Kidney (tissue), 14 donors: ENCODE data around the gene LRP5. TPM values are rescaled to one million over a fixed set of nuclear protein-coding genes. Genes with fewer than 3 reads are reported as not detected.

ENCODE experiments used
- DNase-seq, 5 donors: peaks; one replicate each; pipeline ENCODE4 v3.0.0-alpha.2; 2013 to 2020
- FAIRE-seq: peaks from 2 replicates; lab custom pipeline; 2012; peaks lifted over from hg19 to GRCh38; lab: Jason Lieb, UNC
- H3K27ac ChIP-seq, 2 donors: one replicate each; pipeline ENCODE4 v1.7.0; 2013; ENCODE audit warnings: low read depth in 2 of 2, low read length in 2 of 2, inconsistent platforms in 1 of 2
- H3K27me3 ChIP-seq: one replicate; pipeline ENCODE4 v1.7.1; 2013; ENCODE audit warnings: low read length, inconsistent platforms; ENCODE audit not compliant: control insufficient read depth, insufficient read depth
- H3K36me3 ChIP-seq, 3 donors: one replicate each; pipeline versions ENCODE4 v1.7.0 to v1.7.1; 2013; ENCODE audit warnings: low read length in 3 of 3, control low read depth in 1 of 3, inconsistent platforms in 1 of 3; ENCODE audit not compliant: insufficient read depth in 3 of 3, control insufficient read depth in 2 of 3
- H3K4me1 ChIP-seq, 3 donors: one replicate each; pipeline versions ENCODE4 v1.7.0 to v1.7.1; 2013; ENCODE audit warnings: low read length in 3 of 3, inconsistent platforms in 1 of 3, low read depth in 1 of 3; ENCODE audit not compliant: control insufficient read depth in 2 of 3, insufficient read depth in 2 of 3
- H3K4me3 ChIP-seq, 3 donors: one replicate each; pipeline versions ENCODE4 v1.7.0 to v1.8.1; 2013; ENCODE audit warnings: low read length in 3 of 3, control low read depth in 1 of 3, inconsistent platforms in 1 of 3
- H3K9ac ChIP-seq, 3 donors: one replicate each; pipeline versions ENCODE4 v1.7.0 to v1.7.1; 2013; ENCODE audit warnings: low read length in 3 of 3, control low read depth in 1 of 3, inconsistent platforms in 1 of 3
- H3K9me3 ChIP-seq, 3 donors: one replicate each; pipeline versions ENCODE4 v1.7.0 to v1.7.1; 2013; ENCODE audit warnings: low read length in 3 of 3, control low read depth in 1 of 3, inconsistent platforms in 1 of 3; ENCODE audit not compliant: control insufficient read depth in 2 of 3, insufficient read depth in 1 of 3
- intact Hi-C: fragments of 100-400 bp; cut with DNase I; formaldehyde crosslinking; loops from one replicate; pipeline ENCODE4 v1.11.1; 2022
- polyA plus RNA-seq: library from polyadenylated mRNA; stranded (reverse); fragments of 350-450 nt; fragmentation: Illumina TruSeq; extraction: RNeasy Lipid Tissue Mini Kit (QIAGEN cat#74804); gene quantifications from one replicate; pipeline ENCODE4 v1.2.3, GENCODE V29; 2014; ENCODE audit warnings: low read depth, low replicate concordance; ENCODE audit not compliant: insufficient read depth
- total RNA-seq: library from RNA; stranded (reverse); fragmentation: NEBNext Ultra II Directional; extraction: Animal tissue kit (Norgen Biotek cat#: 25700); gene quantifications from one replicate; pipeline ENCODE4 v1.2.1, GENCODE V29; 2021
- TF ChIP-seq, protein P1 (sequence below): IDR thresholded peaks from 3 replicates; pipeline ENCODE4 v1.5.1; 2012; ENCODE audit warnings: mild to moderate bottlenecking, moderate library complexity, borderline replicate concordance; ENCODE audit not compliant: insufficient read depth; ENCODE audit errors: extremely low read depth
- donor health status: control.
- donor health status: control.
- donor health status: control.
- donor health status: control.
- donor health status: control.
- donor health status: DM: yes; HTN: yes; CAD: no.
- donor health status: Normal renal cell carcinoma (clear cell type).

The LRP5 gene
- total and polyA plus RNA-seq, 2 donors from 2014 or later = 55.4 to 71.3 TPM

DNA sequence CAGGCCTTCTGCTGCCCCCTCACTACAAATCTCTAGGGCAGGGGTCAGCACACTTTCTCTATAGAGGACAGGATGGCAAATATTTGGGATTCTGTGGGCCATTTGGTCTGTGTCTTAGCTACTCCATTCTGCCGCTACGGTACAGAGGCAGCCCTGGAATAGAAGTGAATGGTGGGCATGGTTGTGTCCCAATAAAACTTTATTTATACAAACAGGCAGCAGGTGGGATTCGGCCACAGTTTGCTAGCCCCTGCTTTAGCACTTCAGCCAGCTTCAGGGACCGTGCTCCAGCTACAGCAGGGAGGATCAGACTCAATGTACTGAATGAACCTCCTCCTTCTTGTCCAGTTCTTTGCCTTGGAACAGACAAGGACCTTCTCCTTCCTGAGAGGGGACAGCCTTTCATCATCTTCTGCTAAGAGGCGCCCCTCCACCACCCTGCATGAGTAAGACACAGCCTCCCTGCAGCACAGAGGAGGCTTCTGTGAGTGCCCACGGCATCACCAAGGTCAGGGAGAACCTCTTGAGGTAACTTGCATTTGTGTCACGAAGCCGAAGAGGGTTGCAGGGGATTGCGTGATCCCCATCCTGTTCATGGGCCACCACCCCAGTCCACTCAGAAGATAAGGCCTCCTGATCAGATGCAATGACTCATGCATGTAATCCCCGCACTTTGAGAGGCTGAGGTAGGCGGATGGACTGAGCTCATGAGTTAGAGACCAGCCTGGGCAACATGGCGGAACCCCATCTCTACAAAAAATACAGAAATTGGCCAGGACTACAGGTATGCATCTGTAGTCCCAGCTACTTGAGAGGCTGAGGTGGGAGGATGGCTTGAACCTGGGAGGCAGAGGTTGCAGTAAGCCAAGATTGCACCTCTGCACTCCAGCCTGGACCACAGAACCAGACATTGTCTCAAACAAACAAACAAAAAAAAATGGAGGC lies 45.2 kb upstream of the LRP5 start:
- Histone ChIP-seq H3K9me3 (no peaks in the 10 kb centered on the region), H3K4me3 (no peak overlapping the region), H3K9ac (no peak overlapping the region), H3K36me3 (peaks cover 2 to 29% (median 15%) of the 10 kb centered on the region in 3 donors), H3K27me3 (no peaks in the 10 kb centered on the region), H3K4me1 (peaks cover 0 to 16% (median 8%) of the 10 kb centered on the region in 3 donors), H3K27ac (no peak overlapping the region)
- FAIRE-seq (no peak), DNase-seq (no peak)
- TF ChIP-seq, protein P1, sequence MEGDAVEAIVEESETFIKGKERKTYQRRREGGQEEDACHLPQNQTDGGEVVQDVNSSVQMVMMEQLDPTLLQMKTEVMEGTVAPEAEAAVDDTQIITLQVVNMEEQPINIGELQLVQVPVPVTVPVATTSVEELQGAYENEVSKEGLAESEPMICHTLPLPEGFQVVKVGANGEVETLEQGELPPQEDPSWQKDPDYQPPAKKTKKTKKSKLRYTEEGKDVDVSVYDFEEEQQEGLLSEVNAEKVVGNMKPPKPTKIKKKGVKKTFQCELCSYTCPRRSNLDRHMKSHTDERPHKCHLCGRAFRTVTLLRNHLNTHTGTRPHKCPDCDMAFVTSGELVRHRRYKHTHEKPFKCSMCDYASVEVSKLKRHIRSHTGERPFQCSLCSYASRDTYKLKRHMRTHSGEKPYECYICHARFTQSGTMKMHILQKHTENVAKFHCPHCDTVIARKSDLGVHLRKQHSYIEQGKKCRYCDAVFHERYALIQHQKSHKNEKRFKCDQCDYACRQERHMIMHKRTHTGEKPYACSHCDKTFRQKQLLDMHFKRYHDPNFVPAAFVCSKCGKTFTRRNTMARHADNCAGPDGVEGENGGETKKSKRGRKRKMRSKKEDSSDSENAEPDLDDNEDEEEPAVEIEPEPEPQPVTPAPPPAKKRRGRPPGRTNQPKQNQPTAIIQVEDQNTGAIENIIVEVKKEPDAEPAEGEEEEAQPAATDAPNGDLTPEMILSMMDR = no peak
- intact Hi-C loops = loop anchor here (10.0 kb wide), 1 partner anchor 178 kb away; no protein-coding TSS in a partner anchor

DNA sequence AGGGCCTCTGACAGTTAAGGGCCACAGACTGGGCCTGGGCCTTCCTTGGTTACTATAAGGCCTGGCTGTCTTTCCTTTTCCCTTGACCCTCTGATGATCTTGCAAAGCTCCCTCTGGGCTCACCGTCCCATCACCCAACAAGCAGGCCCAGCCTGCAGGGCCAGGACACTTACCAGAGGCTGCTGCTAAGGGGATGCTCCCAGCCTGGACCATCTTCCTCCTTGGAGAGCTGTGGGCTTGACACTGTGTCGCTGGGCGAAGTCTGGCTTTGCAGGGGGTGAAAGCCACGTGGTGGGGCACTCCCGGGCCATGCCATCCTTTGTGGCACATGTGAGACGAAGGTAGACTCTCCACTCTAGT lies 44.5 kb upstream of the LRP5 start:
- Histone ChIP-seq H3K9me3 (no peaks in the 10 kb centered on the region), H3K27ac (no peak overlapping the region), H3K4me1 (peaks cover 0 to 16% (median 8%) of the 10 kb centered on the region in 3 donors), H3K4me3 (no peak overlapping the region), H3K36me3 (peaks cover 2 to 25% (median 12%) of the 10 kb centered on the region in 3 donors), H3K9ac (no peak overlapping the region), H3K27me3 (no peaks in the 10 kb centered on the region)
- TF ChIP-seq, protein P1 = no peak
- intact Hi-C loops = loop anchor here (10.0 kb wide), 1 partner anchor 177 kb away; no protein-coding TSS in a partner anchor
- no peak for FAIRE-seq
- no peak for DNase-seq

DNA sequence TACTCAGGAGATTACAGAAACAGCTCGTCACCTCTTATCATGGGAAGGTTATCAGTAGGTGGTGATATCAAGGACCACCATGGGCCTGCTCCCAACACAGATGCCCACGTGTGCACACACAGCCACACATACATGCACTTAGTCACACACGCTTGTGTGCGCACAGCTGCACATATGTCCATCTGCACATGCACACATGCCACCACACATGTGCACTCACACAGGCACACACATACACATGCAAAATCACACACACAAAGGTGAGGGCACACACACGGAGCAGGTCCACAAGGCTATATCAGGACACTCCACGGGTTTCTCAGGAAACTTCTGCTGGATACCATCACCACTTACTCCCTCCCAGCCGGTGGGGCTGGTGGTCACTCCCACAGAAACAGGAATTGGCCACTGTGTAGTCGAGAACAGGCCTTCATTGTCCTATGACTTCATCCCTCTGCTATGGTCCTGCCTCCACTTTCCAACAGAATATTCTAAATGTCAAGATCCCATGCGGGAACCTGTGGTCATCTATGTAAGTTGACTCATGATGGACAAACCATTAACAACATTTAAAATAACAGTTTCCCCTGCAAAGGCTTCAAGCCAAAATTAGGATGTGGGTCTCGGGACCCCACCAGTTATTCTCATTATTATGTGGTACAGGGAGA lies 42.8 kb upstream of the LRP5 start:
- Histone ChIP-seq H3K27me3 (no peaks in the 10 kb centered on the region), H3K36me3 (peaks cover 0 to 20% (median 3%) of the 10 kb centered on the region in 3 donors), H3K4me1 (peaks cover 0 to 16% (median 8%) of the 10 kb centered on the region in 3 donors), H3K4me3 (no peak overlapping the region), H3K9me3 (no peaks in the 10 kb centered on the region), H3K27ac (no peak overlapping the region), H3K9ac (no peak overlapping the region)
- intact Hi-C loops = loop anchor here (10.0 kb wide), 1 partner anchor 175 kb away; no protein-coding TSS in a partner anchor
- FAIRE-seq (no peak), DNase-seq (peak in 1 of 5 donors; percentile 39)
- TF ChIP-seq, protein P1 = no peak
